Mucosa of stomach (tissue), 1 donor: ENCODE results near the gene EXOC4.

Experiments used
- H3K27me3 ChIP-seq: one replicate; pipeline ENCODE4 v1.7.0; 2013; ENCODE audit warnings: mild to moderate bottlenecking, low read length; ENCODE audit not compliant: control insufficient read depth, insufficient read depth
- H3K36me3 ChIP-seq: one replicate; pipeline ENCODE4 v1.7.0; 2013; ENCODE audit warnings: low read length; ENCODE audit not compliant: control insufficient read depth, insufficient read depth
- H3K4me1 ChIP-seq: one replicate; pipeline ENCODE4 v1.7.0; 2013; ENCODE audit warnings: mild to moderate bottlenecking, low read length; ENCODE audit not compliant: control insufficient read depth, insufficient read depth
- H3K4me3 ChIP-seq: one replicate; pipeline ENCODE4 v1.7.0; 2013; ENCODE audit warnings: low read length
- H3K9ac ChIP-seq: one replicate; pipeline ENCODE4 v1.7.0; 2013; ENCODE audit warnings: mild to moderate bottlenecking, low read length, moderate library complexity
- H3K9me3 ChIP-seq: one replicate; pipeline ENCODE4 v1.7.0; 2013; ENCODE audit warnings: mild to moderate bottlenecking, low read length, moderate library complexity; ENCODE audit not compliant: control insufficient read depth
- donor health status: Pancreatic carcinoma.

Gene EXOC4

DNA sequence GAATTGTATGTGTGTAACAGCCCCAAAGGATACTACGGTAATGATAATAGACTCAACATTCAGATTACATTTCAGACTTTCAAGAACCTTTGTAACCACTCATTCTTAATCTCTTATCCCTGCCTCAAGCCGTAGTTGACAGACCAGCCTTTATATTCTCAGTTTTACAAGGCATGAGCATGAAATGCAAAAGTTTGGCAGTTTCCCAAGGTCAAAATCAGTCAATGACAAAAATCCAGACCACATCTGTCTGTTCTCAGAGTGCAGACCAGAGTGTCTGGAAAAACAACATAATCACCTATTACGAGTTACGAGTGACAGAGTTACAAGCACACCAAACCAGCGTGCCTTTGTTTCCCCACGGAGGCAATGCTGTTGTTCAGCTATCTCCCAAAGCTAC is 695.7 kb downstream of the EXOC4 start:
- no peak overlapping the region for H3K9ac ChIP-seq
- no peak overlapping the region for H3K4me3 ChIP-seq
- H3K4me1 ChIP-seq = no peaks in the 10 kb centered on the region
- H3K9me3 ChIP-seq = no peaks in the 10 kb centered on the region
- H3K36me3 ChIP-seq = no peaks in the 10 kb centered on the region
- no peaks in the 10 kb centered on the region for H3K27me3 ChIP-seq

DNA sequence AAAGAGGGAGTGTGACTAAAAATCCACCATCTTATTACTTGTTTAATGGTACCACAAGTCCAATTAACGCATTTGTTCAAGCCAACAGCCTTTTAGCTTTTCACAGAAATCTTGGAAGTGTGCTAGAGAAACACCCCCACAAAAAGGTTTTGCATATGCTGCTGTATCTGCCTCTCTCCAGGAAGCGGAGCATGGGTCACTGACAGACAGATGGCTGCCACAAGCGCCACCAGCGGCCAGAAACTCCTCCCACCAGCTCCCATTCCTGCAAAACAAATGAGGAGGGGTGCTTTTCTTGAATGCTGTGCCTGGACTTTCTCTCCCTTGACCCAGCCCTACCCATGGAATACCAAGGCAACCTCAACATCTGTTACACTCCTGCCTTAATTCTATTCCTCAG is 698.0 kb downstream of the EXOC4 start:
- Histone ChIP-seq H3K36me3 (no peaks in the 10 kb centered on the region), H3K4me3 (no peak overlapping the region), H3K4me1 (no peaks in the 10 kb centered on the region)

DNA sequence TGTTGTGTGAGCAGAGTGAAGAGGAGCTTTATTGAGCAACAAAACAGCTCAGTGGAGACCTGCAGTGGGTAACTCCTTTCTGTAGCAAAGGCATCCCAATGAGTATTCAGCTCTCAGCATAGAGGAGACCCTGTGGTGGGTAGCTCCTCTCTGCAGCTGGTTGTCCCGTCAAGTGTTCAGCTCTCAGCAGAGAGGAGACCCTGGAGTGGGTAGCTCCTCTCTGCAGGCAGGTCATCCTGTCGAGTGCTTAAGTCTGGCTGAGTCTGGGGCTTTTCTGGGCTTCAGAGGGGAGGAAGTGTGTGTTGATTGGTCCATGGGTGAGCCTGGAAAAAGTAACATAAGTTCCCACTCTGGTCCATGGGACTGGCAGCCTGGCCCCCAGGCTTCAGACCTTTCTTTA is 702.3 kb downstream of the EXOC4 start:
- no peaks in the 10 kb centered on the region for H3K27me3 ChIP-seq
- H3K9me3 ChIP-seq = no peaks in the 10 kb centered on the region
- no peaks in the 10 kb centered on the region for H3K4me1 ChIP-seq
- H3K4me3 ChIP-seq = no peak overlapping the region
- no peaks in the 10 kb centered on the region for H3K36me3 ChIP-seq
- H3K9ac ChIP-seq = no peak overlapping the region

More for the DNA sequence above, 698.0 kb downstream of the EXOC4 start:
- Histone ChIP-seq H3K27me3 (no peaks in the 10 kb centered on the region), H3K9me3 (no peaks in the 10 kb centered on the region), H3K9ac (no peak overlapping the region)

DNA sequence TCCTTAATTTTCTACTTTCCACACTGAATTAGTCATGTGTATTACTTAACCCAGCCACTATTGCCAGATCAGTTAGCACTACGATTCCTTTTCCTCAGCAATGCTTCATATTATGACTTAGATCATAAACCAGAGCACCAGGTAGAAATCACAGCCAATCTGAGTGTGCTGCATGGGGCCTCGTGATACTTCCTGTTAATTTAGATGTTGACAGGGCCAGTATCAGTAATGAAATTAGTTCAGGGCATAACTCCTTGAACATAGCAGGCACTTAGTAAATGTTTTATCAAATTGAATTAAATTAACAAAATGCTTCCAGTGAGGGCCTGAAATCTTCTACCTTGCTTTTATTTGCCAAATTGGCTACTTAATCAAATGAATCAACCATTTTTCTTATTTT is 705.0 kb downstream of the EXOC4 start:
- no peak overlapping the region for H3K4me3 ChIP-seq
- H3K27me3 ChIP-seq = no peaks in the 10 kb centered on the region
- H3K36me3 ChIP-seq = no peaks in the 10 kb centered on the region
- H3K4me1 ChIP-seq = no peaks in the 10 kb centered on the region
- no peak overlapping the region for H3K9ac ChIP-seq
- H3K9me3 ChIP-seq = no peaks in the 10 kb centered on the region

DNA sequence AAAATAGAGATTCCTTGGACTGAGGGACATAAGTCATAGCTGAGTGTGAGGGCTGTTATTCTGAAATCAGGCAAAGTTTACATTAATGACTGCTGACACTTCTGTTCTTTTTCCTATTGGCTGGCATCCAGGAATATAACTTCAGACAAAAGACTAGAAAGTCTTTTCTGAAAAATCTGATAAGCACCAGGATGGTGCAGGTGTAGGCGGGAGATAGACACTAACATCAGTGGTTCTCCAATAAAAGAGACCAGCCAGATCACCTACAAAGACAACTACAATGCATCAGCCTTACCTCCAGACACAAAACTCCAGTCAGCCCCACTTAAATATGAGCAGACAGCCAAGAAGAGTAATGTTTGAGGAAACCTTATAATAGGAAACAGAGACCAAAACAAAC is 705.9 kb downstream of the EXOC4 start:
- H3K4me1 ChIP-seq = no peaks in the 10 kb centered on the region
- no peak overlapping the region for H3K9ac ChIP-seq
- no peak overlapping the region for H3K4me3 ChIP-seq
- H3K9me3 ChIP-seq = no peaks in the 10 kb centered on the region
- no peaks in the 10 kb centered on the region for H3K36me3 ChIP-seq
- no peaks in the 10 kb centered on the region for H3K27me3 ChIP-seq

DNA sequence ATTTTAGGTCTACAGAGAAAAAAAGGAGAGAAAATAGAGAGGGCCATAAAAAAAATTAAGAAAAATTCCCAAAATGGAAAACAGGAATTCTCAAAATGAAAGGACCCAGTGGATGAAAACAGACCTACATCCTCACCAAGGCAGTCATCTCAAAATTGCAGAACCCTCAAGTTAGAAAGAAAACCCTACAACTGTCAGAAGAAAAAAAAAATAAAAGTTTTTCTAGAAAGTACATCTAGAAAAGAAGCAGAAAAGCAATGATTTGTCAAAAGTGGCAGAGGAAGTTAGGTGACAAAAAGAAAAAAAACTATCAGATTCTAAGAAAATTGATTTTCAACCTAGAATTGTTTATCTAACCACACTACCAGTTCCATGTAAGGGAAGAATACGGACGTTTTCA is 706.6 kb downstream of the EXOC4 start:
- Histone ChIP-seq H3K27me3 (no peaks in the 10 kb centered on the region), H3K4me3 (no peak overlapping the region), H3K9me3 (no peaks in the 10 kb centered on the region), H3K9ac (no peak overlapping the region), H3K4me1 (no peaks in the 10 kb centered on the region), H3K36me3 (no peaks in the 10 kb centered on the region)

DNA sequence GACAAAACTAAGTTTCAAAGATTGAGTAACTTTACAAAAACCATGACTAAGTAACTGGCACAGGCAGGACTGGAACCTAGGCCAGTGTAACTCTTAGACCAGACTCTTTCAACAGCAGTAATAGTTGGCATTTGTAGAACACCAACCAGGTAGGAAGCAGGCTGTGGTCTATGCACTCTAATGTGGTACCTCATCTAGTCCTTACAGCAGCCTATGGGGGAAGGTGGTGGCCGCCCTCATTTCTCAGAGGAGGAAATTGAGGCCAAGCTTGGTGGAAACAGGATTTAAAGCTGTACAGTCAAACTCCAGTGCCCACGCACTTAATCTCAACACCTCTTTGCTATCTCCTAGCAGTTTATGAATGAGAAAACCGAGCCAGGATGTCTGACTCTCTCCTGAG is 708.8 kb downstream of the EXOC4 start:
- no peaks in the 10 kb centered on the region for H3K36me3 ChIP-seq
- H3K9me3 ChIP-seq = no peaks in the 10 kb centered on the region
- H3K27me3 ChIP-seq = no peaks in the 10 kb centered on the region
- H3K9ac ChIP-seq = no peak overlapping the region
- H3K4me1 ChIP-seq = no peaks in the 10 kb centered on the region
- H3K4me3 ChIP-seq = no peak overlapping the region

DNA sequence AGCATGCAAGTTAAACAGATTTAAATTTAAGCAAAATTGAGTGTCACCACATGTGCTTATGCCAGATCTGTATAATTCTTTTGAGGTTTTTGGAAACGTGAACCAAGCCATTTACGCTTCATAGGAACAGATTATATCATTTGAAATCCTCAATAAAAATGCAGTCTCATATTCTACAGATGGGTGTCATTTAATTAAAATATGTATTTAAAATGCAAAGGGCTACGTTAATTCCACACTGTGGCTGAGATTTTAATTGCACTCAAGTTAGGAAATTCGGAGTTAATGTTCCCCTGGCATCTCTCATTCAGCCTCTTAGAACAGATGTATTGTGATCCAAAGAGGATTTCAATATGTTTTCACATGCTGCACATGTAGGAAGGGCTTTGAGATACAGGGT is 709.8 kb downstream of the EXOC4 start:
- Histone ChIP-seq H3K36me3 (no peaks in the 10 kb centered on the region), H3K9ac (no peak overlapping the region), H3K27me3 (no peaks in the 10 kb centered on the region), H3K4me3 (no peak overlapping the region), H3K9me3 (no peaks in the 10 kb centered on the region), H3K4me1 (no peaks in the 10 kb centered on the region)

DNA sequence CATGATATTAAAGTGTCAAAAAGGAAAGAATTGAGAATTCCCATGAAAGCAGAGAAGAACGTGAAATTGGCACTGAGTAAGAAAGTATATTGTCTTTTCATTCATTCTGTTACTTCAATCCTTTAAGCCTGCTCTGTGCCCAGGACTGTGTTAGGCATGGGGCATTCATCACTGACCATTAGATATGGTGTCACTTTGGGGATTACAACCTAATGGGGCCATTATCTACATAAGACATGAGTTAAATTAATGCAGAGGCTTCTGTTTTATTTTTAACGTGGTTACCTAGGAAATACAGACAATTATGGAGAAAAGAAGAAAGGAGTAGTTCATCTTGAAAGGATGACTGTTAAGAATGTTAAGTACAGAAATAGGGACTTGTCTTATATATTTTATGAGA is 710.8 kb downstream of the EXOC4 start:
- Histone ChIP-seq H3K27me3 (no peaks in the 10 kb centered on the region), H3K4me1 (no peaks in the 10 kb centered on the region), H3K9ac (no peak overlapping the region), H3K4me3 (no peak overlapping the region), H3K9me3 (no peaks in the 10 kb centered on the region), H3K36me3 (no peaks in the 10 kb centered on the region)

DNA sequence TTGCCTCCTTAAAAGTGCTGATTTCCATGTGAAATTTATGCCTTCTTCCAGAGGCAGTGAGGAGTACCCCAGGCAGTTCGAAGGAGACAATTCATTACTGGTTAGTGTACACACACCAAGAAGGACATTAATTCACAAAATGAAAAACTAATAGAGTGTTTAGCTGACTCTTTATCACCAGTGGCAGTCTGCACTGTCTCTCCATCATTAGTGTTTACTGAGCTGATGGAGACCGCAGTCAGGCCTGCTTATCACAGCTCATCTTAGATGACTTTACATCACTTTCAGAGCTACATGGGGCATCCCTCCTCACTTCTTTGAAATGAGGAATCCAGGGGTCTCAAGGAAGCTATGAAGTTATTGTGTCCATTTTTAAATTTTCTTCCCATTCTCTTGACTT is 718.7 kb downstream of the EXOC4 start:
- H3K4me1 ChIP-seq = no peaks in the 10 kb centered on the region
- H3K27me3 ChIP-seq = no peaks in the 10 kb centered on the region
- H3K9ac ChIP-seq = no peak overlapping the region
- no peaks in the 10 kb centered on the region for H3K9me3 ChIP-seq
- H3K36me3 ChIP-seq = no peaks in the 10 kb centered on the region
- no peak overlapping the region for H3K4me3 ChIP-seq

DNA sequence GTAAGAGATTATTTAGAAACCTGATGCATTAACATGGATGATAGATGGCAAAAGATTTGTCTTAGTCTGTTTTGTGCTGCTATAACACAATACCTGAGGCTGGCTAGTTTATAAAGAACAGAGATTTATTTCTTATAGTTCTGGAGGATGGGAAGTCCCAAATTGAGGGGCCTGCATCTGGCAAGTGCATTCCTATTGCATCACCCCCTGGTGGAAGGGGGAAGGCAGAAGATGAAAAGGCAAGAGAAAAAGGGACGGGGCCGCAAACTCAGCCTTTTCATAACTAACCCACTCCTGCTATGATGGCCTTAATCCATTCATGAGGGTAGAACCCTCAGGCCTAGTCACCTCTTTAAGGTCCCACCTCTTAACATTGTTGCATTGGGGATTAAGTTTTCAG is 720.8 kb downstream of the EXOC4 start:
- H3K4me1 ChIP-seq = no peaks in the 10 kb centered on the region
- H3K9me3 ChIP-seq = no peaks in the 10 kb centered on the region
- no peak overlapping the region for H3K4me3 ChIP-seq
- H3K9ac ChIP-seq = no peak overlapping the region
- H3K36me3 ChIP-seq = no peaks in the 10 kb centered on the region
- H3K27me3 ChIP-seq = no peaks in the 10 kb centered on the region

DNA sequence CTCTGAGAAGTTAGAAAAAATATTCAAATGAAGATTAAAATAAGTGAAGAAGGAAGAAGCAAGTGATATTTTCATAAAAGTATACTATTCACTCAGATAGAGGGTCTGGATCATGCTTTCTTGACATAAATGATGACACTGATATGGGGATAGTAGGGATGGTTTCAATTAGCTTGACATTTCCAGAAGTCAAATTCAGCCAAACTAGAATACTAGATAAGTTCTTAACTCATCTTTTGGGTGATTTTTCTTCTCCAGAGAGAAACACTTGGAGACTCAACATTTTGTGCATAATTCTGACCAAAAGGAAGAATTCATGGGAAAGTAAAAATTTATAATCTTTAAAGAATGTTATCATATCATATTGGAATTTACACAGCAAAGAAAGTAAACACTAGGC is 722.3 kb downstream of the EXOC4 start:
- Histone ChIP-seq H3K4me1 (no peaks in the 10 kb centered on the region), H3K9me3 (no peaks in the 10 kb centered on the region), H3K4me3 (no peak overlapping the region), H3K27me3 (no peaks in the 10 kb centered on the region), H3K9ac (no peak overlapping the region), H3K36me3 (no peaks in the 10 kb centered on the region)

DNA sequence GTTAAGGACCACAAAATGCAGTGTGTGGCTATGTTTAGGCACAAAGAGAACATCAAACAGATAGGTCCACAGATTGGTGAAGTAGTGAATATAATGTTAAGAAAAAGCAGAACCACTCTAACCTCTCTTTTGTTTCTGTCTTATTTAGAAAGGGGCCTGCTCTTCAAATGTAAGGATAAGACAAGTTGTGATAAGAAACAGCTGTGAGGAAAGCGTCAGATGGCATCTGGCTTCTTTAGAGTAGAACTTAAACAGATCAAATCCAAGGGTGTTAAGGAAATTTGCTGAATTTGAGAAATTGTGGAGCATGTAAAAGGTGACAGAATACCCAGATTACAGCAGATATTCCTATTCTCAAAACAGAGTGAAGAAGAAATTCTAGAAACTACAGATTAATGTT is 723.3 kb downstream of the EXOC4 start:
- Histone ChIP-seq H3K4me1 (no peaks in the 10 kb centered on the region), H3K27me3 (no peaks in the 10 kb centered on the region), H3K9ac (no peak overlapping the region), H3K36me3 (no peaks in the 10 kb centered on the region), H3K9me3 (no peaks in the 10 kb centered on the region), H3K4me3 (no peak overlapping the region)
